CD4-positive, alpha-beta memory T cell (primary cell): ENCODE results near the gene YIPF1. TPM values are rescaled to one million over a fixed set of nuclear protein-coding genes. Genes with fewer than 3 reads are reported as not detected.

ENCODE experiments used
- CTCF ChIA-PET: fragments of 350-600 bp; sonication (Branson Sonifier 250); formaldehyde crosslinking; loops from one replicate; lab custom pipeline; 2021; ENCODE audit warnings: inconsistent platforms; ENCODE audit not compliant: partially characterized antibody; lab: Charles Lee
- POLR2A ChIA-PET: fragments of 350-600 bp; sonication (Branson Sonifier 250); formaldehyde crosslinking; loops from one replicate; lab custom pipeline; 2021; ENCODE audit not compliant: partially characterized antibody; lab: Charles Lee
- DNase-seq, 5 donors: peaks; one replicate each; pipeline versions ENCODE4 v3.0.0 to v3.0.0-alpha.2; 2020 to 2022; ENCODE audit warnings: mixed read lengths in 1 of 5
- H3K27ac ChIP-seq: one replicate; pipeline ENCODE4 v1.7.0; 2013; ENCODE audit warnings: low read depth, low read length
- H3K27me3 ChIP-seq: 2 replicates; pipeline ENCODE4 v1.7.0; 2013; ENCODE audit warnings: mild to moderate bottlenecking, low read length, moderate library complexity; ENCODE audit not compliant: insufficient read depth
- H3K36me3 ChIP-seq: 2 replicates; pipeline ENCODE4 v1.7.0; 2013; ENCODE audit warnings: mild to moderate bottlenecking, low read length, moderate library complexity; ENCODE audit not compliant: insufficient read depth
- H3K4me1 ChIP-seq: 2 replicates; pipeline ENCODE4 v1.7.0; 2013; ENCODE audit warnings: mild to moderate bottlenecking, low read length, moderate library complexity; ENCODE audit not compliant: insufficient read depth
- H3K4me3 ChIP-seq, 2 donors: one replicate each; pipeline ENCODE4 v1.7.0; 2013; ENCODE audit warnings: low read length in 2 of 2, mild to moderate bottlenecking in 1 of 2
- H3K9me3 ChIP-seq, 2 donors: one replicate each; pipeline ENCODE4 v1.7.0; 2013; ENCODE audit warnings: low read length in 2 of 2, control low read depth in 1 of 2; ENCODE audit not compliant: control insufficient read depth in 1 of 2
- H3K27ac Mint-ChIP-seq, 7 donors: one replicate each; pipeline ENCODE4 v1.8.0; 2020 to 2021; ENCODE audit warnings: mixed read lengths in 7 of 7, mild to moderate bottlenecking in 6 of 7, inconsistent platforms in 3 of 7, moderate library complexity in 3 of 7
- H3K27me3 Mint-ChIP-seq, 2 donors: one replicate each; pipeline ENCODE4 v1.8.0; 2020 to 2021; ENCODE audit warnings: mixed read lengths in 2 of 2
- H3K36me3 Mint-ChIP-seq, 2 donors: one replicate each; pipeline ENCODE4 v1.8.0; 2020 to 2021; ENCODE audit warnings: mixed read lengths in 2 of 2, inconsistent platforms in 1 of 2, mild to moderate bottlenecking in 1 of 2
- H3K4me1 Mint-ChIP-seq, 4 donors: one replicate each; pipeline ENCODE4 v1.8.0; 2020 to 2021; ENCODE audit warnings: mixed read lengths in 4 of 4, mild to moderate bottlenecking in 1 of 4
- H3K4me3 Mint-ChIP-seq, 8 donors: one replicate each; pipeline ENCODE4 v1.8.0; 2020 to 2021; ENCODE audit warnings: mixed read lengths in 8 of 8, mild to moderate bottlenecking in 7 of 8, moderate library complexity in 6 of 8, inconsistent platforms in 3 of 8
- H3K9me3 Mint-ChIP-seq, 8 donors: one replicate each; pipeline ENCODE4 v1.8.0; 2020 to 2021; ENCODE audit warnings: mixed read lengths in 8 of 8, mild to moderate bottlenecking in 5 of 8, inconsistent platforms in 3 of 8, moderate library complexity in 1 of 8
- intact Hi-C: fragments of 100-400 bp; cut with micrococcal nuclease; formaldehyde crosslinking; loops from one replicate; pipeline ENCODE4 v1.15.1; 2023
- polyA plus RNA-seq, 2 donors: library from polyadenylated mRNA; unstranded; fragments of 300-500 nt; fragmentation: Illumina TruSeq; gene quantifications; one replicate each; pipeline ENCODE4 v1.2.3, GENCODE V29; 2021
- total RNA-seq, 2 experiments: library from RNA; stranded (reverse); gene quantifications; one replicate each; pipeline ENCODE4 v1.2.3, GENCODE V29; 2021

Gene YIPF1
- total and polyA plus RNA-seq, 4 experiments from 2014 or later: 14.8 to 30.5 (median 20.2) TPM

- intact Hi-C loops: no loop called here
- Mint-ChIP-seq H3K9me3 (peaks cover 0 to 5% (median 0%) of the 10 kb centered on the region in 8 donors), H3K27me3 (no peaks in the 10 kb centered on the region), H3K27ac (no peak overlapping the region), H3K4me3 (no peak overlapping the region), H3K36me3 (peaks cover 33 to 44% of the 10 kb centered on the region in 2 donors), H3K4me1 (no peaks in the 10 kb centered on the region)
- no peaks in the 10 kb centered on the region for H3K4me1 ChIP-seq
- CTCF ChIA-PET: interaction anchor here (1.0 to 4.1 kb wide), 3 partner anchors 9 to 109 kb away, joined by 3 to 31 read pairs (median 9); no protein-coding TSS in a partner anchor
- peaks cover 12% of the 10 kb centered on the region for H3K36me3 ChIP-seq
- H3K27me3 ChIP-seq: no peaks in the 10 kb centered on the region
- POLR2A ChIA-PET: interaction anchor here (0.6 to 0.9 kb wide), 2 partner anchors 12 to 19 kb away, joined by 3 to 4 read pairs; partner anchors contain the start of gene NDC1
- DNase-seq: no peak
- no peak overlapping the region for H3K27ac ChIP-seq
- no peak overlapping the region for H3K4me3 ChIP-seq
- no peaks in the 10 kb centered on the region for H3K9me3 ChIP-seq
Measured at GRCh38 chr1:53850082-53850673, 39.4 kb downstream of the YIPF1 start.

- Histone ChIP-seq H3K27me3 (no peaks in the 10 kb centered on the region), H3K36me3 (peaks cover 6% of the 10 kb centered on the region), H3K4me3 (no peak overlapping the region), H3K27ac (no peak overlapping the region), H3K9me3 (no peaks in the 10 kb centered on the region), H3K4me1 (no peaks in the 10 kb centered on the region)
- Mint-ChIP-seq H3K9me3 (peaks cover 0 to 5% (median 0%) of the 10 kb centered on the region in 8 donors), H3K27ac (no peak overlapping the region), H3K4me3 (no peak overlapping the region), H3K27me3 (no peaks in the 10 kb centered on the region), H3K36me3 (peaks cover 19 to 24% of the 10 kb centered on the region in 2 donors), H3K4me1 (no peaks in the 10 kb centered on the region)
- ChIA-PET POLR2A (interaction anchor here (1.1 kb wide), 1 partner anchor 10 kb away, joined by 3 read pairs; the partner anchor contains the start of gene NDC1), CTCF (no interaction called here)
- intact Hi-C loops: no loop called here
- no peak for DNase-seq
Measured at GRCh38 chr1:53847980-53848379, 41.6 kb downstream of the YIPF1 start.

- Histone ChIP-seq H3K36me3 (no peaks in the 10 kb centered on the region), H3K4me1 (no peaks in the 10 kb centered on the region), H3K4me3 (no peak overlapping the region), H3K9me3 (peaks cover 0 to 3% of the 10 kb centered on the region in 2 donors), H3K27ac (no peak overlapping the region), H3K27me3 (no peaks in the 10 kb centered on the region)
- Mint-ChIP-seq H3K4me1 (peaks cover 3 to 17% (median 9%) of the 10 kb centered on the region in 4 donors), H3K36me3 (peaks cover 0 to 12% of the 10 kb centered on the region in 2 donors), H3K4me3 (no peak overlapping the region), H3K27me3 (peaks cover 0 to 2% of the 10 kb centered on the region in 2 donors), H3K27ac (no peak overlapping the region), H3K9me3 (peaks cover 0 to 10% (median 8%) of the 10 kb centered on the region in 8 donors)
- intact Hi-C loops: no loop called here
- POLR2A ChIA-PET: no interaction called here
- CTCF ChIA-PET: no interaction called here
- DNase-seq: no peak
Measured at GRCh38 chr1:53842347-53842746, 47.2 kb downstream of the YIPF1 start.

GRCh38 chr1:53838654-53838974 lies 51.0 kb downstream of the YIPF1 start:
- CTCF ChIA-PET: interaction anchor here (0.9 to 1.3 kb wide), 3 partner anchors 12 to 107 kb away, joined by 3 to 5 read pairs (median 3); partner anchors contain the start of genes IFT25 and LRRC42
- Mint-ChIP-seq H3K36me3 (peaks cover 0 to 14% of the 10 kb centered on the region in 2 donors), H3K4me3 (peak overlapping the region; percentile 91 to 99 (median 98)), H3K9me3 (peaks cover 0 to 10% (median 8%) of the 10 kb centered on the region in 8 donors), H3K4me1 (peaks cover 15 to 38% (median 23%) of the 10 kb centered on the region in 4 donors), H3K27ac (peak overlapping the region; percentile 97 to 99 (median 98)), H3K27me3 (peaks cover 0 to 2% of the 10 kb centered on the region in 2 donors)
- H3K27ac ChIP-seq: peak overlapping the region; percentile 95
- intact Hi-C loops: loop anchor here (1.0 to 10.0 kb wide), 7 partner anchors 51 to 926 kb away; partner anchors contain the start of genes LRRC42, MAGOH, PARS2 and SSBP3
- no peaks in the 10 kb centered on the region for H3K27me3 ChIP-seq
- peaks cover 5% of the 10 kb centered on the region for H3K4me1 ChIP-seq
- POLR2A ChIA-PET: interaction anchor here (1.0 to 2.1 kb wide), 7 partner anchors 11 to 214 kb away, joined by 3 to 18 read pairs (median 4); partner anchors contain the start of genes IFT25, LRRC42, TCEANC2 and TMEM59
- peak overlapping the region; percentile 83 to 87 for H3K4me3 ChIP-seq
- peaks cover 0 to 3% of the 10 kb centered on the region in 2 donors for H3K9me3 ChIP-seq
- no peaks in the 10 kb centered on the region for H3K36me3 ChIP-seq
- no peak for DNase-seq

- peaks cover 0 to 14% of the 10 kb centered on the region in 2 donors for H3K36me3 Mint-ChIP-seq
- peaks cover 0 to 10% (median 8%) of the 10 kb centered on the region in 8 donors for H3K9me3 Mint-ChIP-seq
- H3K27me3 ChIP-seq: no peaks in the 10 kb centered on the region
- H3K27ac ChIP-seq: peak within 1 kb of the TSS; percentile 95
- H3K4me1 ChIP-seq: peaks cover 5% of the 10 kb centered on the region
- peak within 1 kb of the TSS; percentile 97 to 99 (median 98) for H3K27ac Mint-ChIP-seq
- peaks cover 15 to 38% (median 24%) of the 10 kb centered on the region in 4 donors for H3K4me1 Mint-ChIP-seq
- intact Hi-C loops: loop anchor here (1.0 to 10.0 kb wide), 7 partner anchors 51 to 926 kb away; partner anchors contain the start of genes LRRC42, MAGOH, PARS2 and SSBP3
- peaks cover 0 to 2% of the 10 kb centered on the region in 2 donors for H3K27me3 Mint-ChIP-seq
- H3K4me3 Mint-ChIP-seq: peak within 1 kb of the TSS; percentile 91 to 99 (median 98)
- DNase-seq: peak; percentile 92 to 96 (median 93)
- ChIA-PET CTCF (interaction anchor here (0.9 to 1.3 kb wide), 3 partner anchors 12 to 108 kb away, joined by 3 to 5 read pairs (median 3); partner anchors contain the start of genes IFT25 and LRRC42), POLR2A (interaction anchor here (1.0 to 2.1 kb wide), 9 partner anchors 10 to 568 kb away, joined by 3 to 18 read pairs (median 3); partner anchors contain the start of genes IFT25, LRRC42, SSBP3 and TCEANC2)
- H3K36me3 ChIP-seq: no peaks in the 10 kb centered on the region
- H3K9me3 ChIP-seq: peaks cover 0 to 3% of the 10 kb centered on the region in 2 donors
- peak within 1 kb of the TSS; percentile 83 to 87 for H3K4me3 ChIP-seq
Measured at GRCh38 chr1:53837924-53838653, 51.5 kb downstream of the YIPF1 start, which contains the start of gene NDC1. NDC1 (minus strand) TSS chr1:53838296; CDS start chr1:53838261, 35 bp downstream.

GRCh38 chr1:53837646-53837923 lies 52.0 kb downstream of the YIPF1 start:
- Histone ChIP-seq H3K4me3 (peak overlapping the region; percentile 83 to 87), H3K36me3 (no peaks in the 10 kb centered on the region), H3K4me1 (peaks cover 5% of the 10 kb centered on the region), H3K9me3 (peaks cover 0 to 3% of the 10 kb centered on the region in 2 donors), H3K27me3 (no peaks in the 10 kb centered on the region), H3K27ac (peak overlapping the region; percentile 95)
- H3K9me3 Mint-ChIP-seq: peaks cover 0 to 9% (median 6%) of the 10 kb centered on the region in 8 donors
- H3K27me3 Mint-ChIP-seq: peaks cover 0 to under 1% of the 10 kb centered on the region in 2 donors
- peak overlapping the region; percentile 97 to 99 (median 98) for H3K27ac Mint-ChIP-seq
- H3K4me3 Mint-ChIP-seq: peak overlapping the region; percentile 91 to 99 (median 98)
- peaks cover 0 to 14% of the 10 kb centered on the region in 2 donors for H3K36me3 Mint-ChIP-seq
- H3K4me1 Mint-ChIP-seq: peaks cover 15 to 38% (median 24%) of the 10 kb centered on the region in 4 donors
- CTCF ChIA-PET: no interaction called here
- no peak for DNase-seq
- POLR2A ChIA-PET: interaction anchor here (1.0 to 2.1 kb wide), 5 partner anchors 10 to 569 kb away, joined by 3 to 18 read pairs (median 3); partner anchors contain the start of genes IFT25, LRRC42, SSBP3 and TCEANC2
- intact Hi-C loops: loop anchor here (10.0 kb wide), 1 partner anchor 603 kb away; the partner anchor contains the start of gene MAGOH
